ENCODE measurements around the gene ACE.

DNA sequence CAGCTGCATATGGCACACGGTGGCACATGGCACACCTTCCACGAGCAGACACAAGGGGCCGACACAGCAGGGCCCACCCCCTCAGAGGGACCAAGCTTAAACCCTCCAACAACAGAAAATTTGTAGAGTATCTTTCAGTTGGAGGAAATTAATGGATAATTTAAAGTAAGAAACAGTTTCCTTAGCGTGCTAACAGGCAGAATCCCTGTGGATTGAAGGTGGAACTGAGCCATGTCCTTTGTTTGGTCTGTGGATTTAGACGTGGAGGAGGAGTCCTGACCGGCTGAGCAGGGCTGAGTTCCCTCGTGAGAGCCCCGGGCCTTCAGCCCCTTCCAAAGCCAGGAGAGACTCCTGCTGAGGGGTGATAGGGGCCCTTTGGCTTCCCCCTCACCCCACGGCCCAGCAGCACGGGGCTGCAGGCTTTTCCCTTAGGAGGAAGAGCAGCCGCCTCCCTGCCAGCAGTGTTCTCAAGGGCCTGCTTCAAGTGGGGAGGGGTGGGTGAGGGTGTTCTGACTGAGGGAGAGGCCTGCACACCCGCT is 29.3 kb upstream of the ACE start:
- TF ChIP-seq, protein P1, sequence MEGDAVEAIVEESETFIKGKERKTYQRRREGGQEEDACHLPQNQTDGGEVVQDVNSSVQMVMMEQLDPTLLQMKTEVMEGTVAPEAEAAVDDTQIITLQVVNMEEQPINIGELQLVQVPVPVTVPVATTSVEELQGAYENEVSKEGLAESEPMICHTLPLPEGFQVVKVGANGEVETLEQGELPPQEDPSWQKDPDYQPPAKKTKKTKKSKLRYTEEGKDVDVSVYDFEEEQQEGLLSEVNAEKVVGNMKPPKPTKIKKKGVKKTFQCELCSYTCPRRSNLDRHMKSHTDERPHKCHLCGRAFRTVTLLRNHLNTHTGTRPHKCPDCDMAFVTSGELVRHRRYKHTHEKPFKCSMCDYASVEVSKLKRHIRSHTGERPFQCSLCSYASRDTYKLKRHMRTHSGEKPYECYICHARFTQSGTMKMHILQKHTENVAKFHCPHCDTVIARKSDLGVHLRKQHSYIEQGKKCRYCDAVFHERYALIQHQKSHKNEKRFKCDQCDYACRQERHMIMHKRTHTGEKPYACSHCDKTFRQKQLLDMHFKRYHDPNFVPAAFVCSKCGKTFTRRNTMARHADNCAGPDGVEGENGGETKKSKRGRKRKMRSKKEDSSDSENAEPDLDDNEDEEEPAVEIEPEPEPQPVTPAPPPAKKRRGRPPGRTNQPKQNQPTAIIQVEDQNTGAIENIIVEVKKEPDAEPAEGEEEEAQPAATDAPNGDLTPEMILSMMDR (IDR thresholded peaks at IDR 0.05) = no peak
- no peak for TF ChIP-seq EZH2 (IDR thresholded peaks at IDR 0.05)

Data from neural progenitor cell (in vitro differentiated cells).